ENCODE measurements around the gene ANXA6. TPM values are rescaled to one million over a fixed set of nuclear protein-coding genes. Genes with fewer than 3 reads are reported as not detected.

The ANXA6 gene
- total and polyA plus RNA-seq, 2 donors from 2014 or later, result 107 to 183 TPM

DNA sequence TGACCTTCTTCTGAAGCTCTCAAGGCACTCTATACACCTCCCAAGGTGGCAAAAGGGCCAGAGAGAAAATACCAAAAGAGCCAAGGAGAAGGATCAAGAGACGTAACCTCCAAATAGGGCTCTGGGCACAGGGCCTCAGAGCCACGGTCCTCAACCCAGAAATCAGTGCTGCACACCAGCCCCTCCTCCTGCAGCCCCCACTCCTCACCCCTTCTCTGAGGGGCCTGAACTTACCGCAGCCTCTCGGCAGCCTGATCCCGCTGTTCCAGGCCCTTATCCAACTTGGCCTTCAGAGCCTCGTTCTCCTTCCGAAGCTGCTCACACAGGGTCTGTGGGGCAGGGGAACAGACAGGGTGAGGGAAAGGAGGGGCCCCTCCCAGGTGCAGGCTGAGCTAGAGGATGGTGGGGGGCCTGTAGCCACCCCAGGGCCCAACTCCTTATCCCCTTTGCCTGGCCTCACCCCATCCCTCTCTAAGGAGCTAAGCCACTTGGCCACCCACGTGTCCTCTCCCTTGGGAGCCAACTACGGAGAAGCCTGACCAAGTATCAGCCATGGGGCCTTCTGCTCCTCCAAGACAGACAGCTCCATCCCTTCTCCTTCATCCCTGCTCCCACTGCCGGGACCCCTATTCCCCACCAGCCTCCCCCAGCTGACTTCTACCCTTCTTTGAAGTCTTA lies 105.5 kb downstream of the ANXA6 start:
- TF ChIP-seq, protein P1, sequence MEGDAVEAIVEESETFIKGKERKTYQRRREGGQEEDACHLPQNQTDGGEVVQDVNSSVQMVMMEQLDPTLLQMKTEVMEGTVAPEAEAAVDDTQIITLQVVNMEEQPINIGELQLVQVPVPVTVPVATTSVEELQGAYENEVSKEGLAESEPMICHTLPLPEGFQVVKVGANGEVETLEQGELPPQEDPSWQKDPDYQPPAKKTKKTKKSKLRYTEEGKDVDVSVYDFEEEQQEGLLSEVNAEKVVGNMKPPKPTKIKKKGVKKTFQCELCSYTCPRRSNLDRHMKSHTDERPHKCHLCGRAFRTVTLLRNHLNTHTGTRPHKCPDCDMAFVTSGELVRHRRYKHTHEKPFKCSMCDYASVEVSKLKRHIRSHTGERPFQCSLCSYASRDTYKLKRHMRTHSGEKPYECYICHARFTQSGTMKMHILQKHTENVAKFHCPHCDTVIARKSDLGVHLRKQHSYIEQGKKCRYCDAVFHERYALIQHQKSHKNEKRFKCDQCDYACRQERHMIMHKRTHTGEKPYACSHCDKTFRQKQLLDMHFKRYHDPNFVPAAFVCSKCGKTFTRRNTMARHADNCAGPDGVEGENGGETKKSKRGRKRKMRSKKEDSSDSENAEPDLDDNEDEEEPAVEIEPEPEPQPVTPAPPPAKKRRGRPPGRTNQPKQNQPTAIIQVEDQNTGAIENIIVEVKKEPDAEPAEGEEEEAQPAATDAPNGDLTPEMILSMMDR (IDR thresholded peaks at IDR 0.05; ENCODE audit: borderline replicate concordance, extremely low read depth, insufficient read depth), result no peak
- peak overlapping the region in 1 of 2 donors; percentile 8 for H3K27ac ChIP-seq (ENCODE audit: low read depth in 2 of 2, low read length in 2 of 2)
- intact Hi-C loops (cut with DNase I), result loop anchor here (5.0 kb wide), 1 partner anchor 65 kb away; no protein-coding TSS in a partner anchor
- peaks cover 0 to 14% (median 13%) of the 10 kb centered on the region in 3 donors for H3K4me1 ChIP-seq (ENCODE audit: control insufficient read depth in 2 of 3, insufficient read depth in 2 of 3, low read depth in 1 of 3, low read length in 3 of 3)
- H3K4me3 ChIP-seq (ENCODE audit: low read length in 3 of 3), result no peak overlapping the region
- no peaks in the 10 kb centered on the region for H3K27me3 ChIP-seq (ENCODE audit: control insufficient read depth, insufficient read depth, low read length)
- H3K9me3 ChIP-seq (ENCODE audit: control insufficient read depth in 2 of 3, insufficient read depth in 1 of 3, low read length in 3 of 3), result no peaks in the 10 kb centered on the region
- H3K9ac ChIP-seq (ENCODE audit: low read length in 3 of 3), result peak overlapping the region in 1 of 3 donors; percentile 14
- H3K36me3 ChIP-seq (ENCODE audit: control insufficient read depth in 2 of 3, insufficient read depth in 3 of 3, low read length in 3 of 3), result peaks cover 6 to 69% (median 39%) of the 10 kb centered on the region in 3 donors
- FAIRE-seq (no peak), DNase-seq (peak in 1 of 5 donors; percentile 56)

DNA sequence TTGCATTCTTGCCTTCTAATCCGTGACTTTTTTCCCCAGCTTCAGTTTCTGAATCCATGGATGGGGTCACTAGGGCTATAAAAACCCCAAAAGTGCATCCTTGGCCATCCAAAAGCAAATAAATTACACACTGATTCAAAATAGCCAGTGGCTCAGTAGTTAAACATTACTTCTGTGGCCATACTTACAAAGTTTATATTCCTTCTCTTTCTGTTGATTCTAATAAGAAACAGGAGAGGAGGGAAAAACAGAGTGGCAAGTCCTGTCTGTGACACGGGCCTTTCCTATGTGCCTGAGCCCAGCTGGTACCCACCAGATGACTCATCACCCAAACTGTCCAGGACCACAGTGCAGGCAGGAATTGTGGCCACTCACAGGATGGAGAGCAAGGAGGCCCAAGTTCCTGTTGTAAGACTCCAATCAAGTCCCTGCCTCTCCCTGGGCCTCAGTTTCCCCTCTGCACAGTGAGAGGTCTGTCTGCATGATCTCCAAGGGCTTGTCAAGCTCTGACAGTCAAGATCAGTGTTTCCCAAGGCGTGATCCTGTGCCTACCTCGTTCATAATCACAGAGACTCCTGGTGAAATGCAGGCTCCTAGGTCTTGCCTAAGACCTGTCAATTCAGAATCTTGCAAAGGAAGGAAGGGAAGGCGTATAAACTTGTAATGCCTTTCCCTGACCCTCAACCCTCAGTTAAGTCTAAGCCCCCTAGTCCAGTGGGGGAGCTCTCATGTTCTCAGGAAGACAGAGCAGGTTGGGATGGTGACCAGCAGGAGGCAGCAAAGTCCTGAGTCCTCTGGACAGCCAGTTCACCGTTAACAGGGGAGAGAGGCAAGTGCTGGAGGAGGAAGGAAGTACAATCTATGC lies 106.3 kb downstream of the ANXA6 start:
- Histone ChIP-seq H3K27me3 (ENCODE audit: control insufficient read depth, insufficient read depth, low read length) (no peaks in the 10 kb centered on the region), H3K27ac (ENCODE audit: low read depth in 2 of 2, low read length in 2 of 2) (peak overlapping the region in 1 of 2 donors; percentile 8), H3K9ac (ENCODE audit: low read length in 3 of 3) (peak overlapping the region in 1 of 3 donors; percentile 10), H3K4me1 (ENCODE audit: control insufficient read depth in 2 of 3, insufficient read depth in 2 of 3, low read depth in 1 of 3, low read length in 3 of 3) (peaks cover 0 to 14% (median 13%) of the 10 kb centered on the region in 3 donors), H3K36me3 (ENCODE audit: control insufficient read depth in 2 of 3, insufficient read depth in 3 of 3, low read length in 3 of 3) (peaks cover 6 to 65% (median 40%) of the 10 kb centered on the region in 3 donors), H3K4me3 (ENCODE audit: low read length in 3 of 3) (no peak overlapping the region), H3K9me3 (ENCODE audit: control insufficient read depth in 2 of 3, insufficient read depth in 1 of 3, low read length in 3 of 3) (no peaks in the 10 kb centered on the region)
- TF ChIP-seq, protein P1 (IDR thresholded peaks at IDR 0.05; ENCODE audit: borderline replicate concordance, extremely low read depth, insufficient read depth), result peak; percentile 95
- peak; percentile 75 to 88 (median 83) for DNase-seq
- intact Hi-C loops (cut with DNase I), result loop anchor here (5.0 kb wide), 1 partner anchor 66 kb away; no protein-coding TSS in a partner anchor
- no peak for FAIRE-seq

Other genes with a start within 250 kb of the ANXA6 start
- gene GPX3, start 137.2 kb downstream of the ANXA6 start, total RNA-seq, result 1,327 TPM
- gene GPX3, start 137.2 kb downstream of the ANXA6 start, polyA plus RNA-seq (ENCODE audit: insufficient read depth, low read depth, low replicate concordance), result 27,893 TPM
- gene TNIP1, start 76.7 kb downstream of the ANXA6 start, total RNA-seq, result 132 TPM
- gene TNIP1, start 76.7 kb downstream of the ANXA6 start, polyA plus RNA-seq (ENCODE audit: insufficient read depth, low read depth, low replicate concordance), result 109 TPM
- 22.8 TPM for gene CCDC69, start 66.3 kb upstream of the ANXA6 start, total RNA-seq
- 11.1 TPM for gene CCDC69, start 66.3 kb upstream of the ANXA6 start, polyA plus RNA-seq (ENCODE audit: insufficient read depth, low read depth, low replicate concordance)
- 29.8 TPM for gene GM2A, start 95.4 kb upstream of the ANXA6 start, total RNA-seq
- 13.7 TPM for gene GM2A, start 95.4 kb upstream of the ANXA6 start, polyA plus RNA-seq (ENCODE audit: insufficient read depth, low read depth, low replicate concordance)
- not detected for gene SLC36A3, start 146.0 kb upstream of the ANXA6 start, total RNA-seq
- not detected for gene SLC36A3, start 146.0 kb upstream of the ANXA6 start, polyA plus RNA-seq (ENCODE audit: insufficient read depth, low read depth, low replicate concordance)
- 1.8 TPM for gene SLC36A2, start 189.8 kb upstream of the ANXA6 start, total RNA-seq
- gene SLC36A2, start 189.8 kb upstream of the ANXA6 start, polyA plus RNA-seq (ENCODE audit: insufficient read depth, low read depth, low replicate concordance), result 46.2 TPM

Data from kidney (tissue), 14 donors.